ENCODE results near the gene LCNL1. TPM values are rescaled to one million over a fixed set of nuclear protein-coding genes. Genes with fewer than 3 reads are reported as not detected.

Gene LCNL1
- total and polyA plus RNA-seq, 10 of the 15 experiments (the other 5 are each of a cell fraction or from before 2014, with no cell fraction given), result not detected

DNA sequence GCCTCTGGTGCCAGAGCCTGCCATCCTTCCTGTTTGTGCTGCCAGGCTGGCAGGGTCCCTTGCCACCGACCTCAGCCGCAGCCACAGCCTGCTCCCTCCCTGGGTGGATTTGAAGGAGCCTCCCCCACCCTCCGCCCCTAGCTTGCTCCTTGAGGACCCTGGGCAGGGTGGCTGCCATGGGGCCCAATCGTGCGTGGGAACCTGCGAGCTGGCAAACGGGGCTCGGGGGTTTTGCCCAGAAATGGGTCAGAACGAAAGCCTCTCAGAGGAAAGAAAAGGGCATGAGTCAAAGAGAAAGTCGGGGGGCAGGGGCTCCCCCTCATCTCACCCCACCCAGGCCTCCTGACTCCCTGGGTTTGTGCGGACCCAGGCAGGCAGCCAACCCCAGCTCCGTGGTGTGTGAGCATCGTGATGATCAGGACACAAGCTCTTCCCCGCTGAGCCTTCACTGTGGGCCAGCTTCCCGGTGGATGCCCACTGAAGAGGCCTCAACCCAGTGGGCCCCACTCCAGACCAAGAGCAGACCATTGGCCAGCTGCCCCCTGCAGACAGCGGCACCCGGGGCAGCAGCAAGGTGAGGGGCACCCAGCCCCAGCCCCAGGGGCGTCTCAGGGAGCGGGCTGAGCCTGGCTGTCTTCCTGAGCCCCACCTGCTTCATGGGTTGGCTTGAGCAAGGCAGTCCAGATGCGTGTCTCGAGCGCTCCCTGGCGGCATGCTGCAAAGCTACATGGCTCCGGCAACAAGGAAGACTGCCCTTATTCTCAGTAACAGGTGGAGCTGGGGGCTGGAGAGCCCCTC is 52.1 kb downstream of the LCNL1 start (continued):
- TF ChIP-seq FOXK2 (IDR thresholded peaks at IDR 0.05), result no peak
- TF ChIP-seq, protein P1, sequence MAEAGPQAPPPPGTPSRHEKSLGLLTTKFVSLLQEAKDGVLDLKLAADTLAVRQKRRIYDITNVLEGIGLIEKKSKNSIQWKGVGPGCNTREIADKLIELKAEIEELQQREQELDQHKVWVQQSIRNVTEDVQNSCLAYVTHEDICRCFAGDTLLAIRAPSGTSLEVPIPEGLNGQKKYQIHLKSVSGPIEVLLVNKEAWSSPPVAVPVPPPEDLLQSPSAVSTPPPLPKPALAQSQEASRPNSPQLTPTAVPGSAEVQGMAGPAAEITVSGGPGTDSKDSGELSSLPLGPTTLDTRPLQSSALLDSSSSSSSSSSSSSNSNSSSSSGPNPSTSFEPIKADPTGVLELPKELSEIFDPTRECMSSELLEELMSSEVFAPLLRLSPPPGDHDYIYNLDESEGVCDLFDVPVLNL (IDR thresholded peaks at IDR 0.05; ENCODE audit: low read depth, low read length), result no peak
- no peak for TF ChIP-seq TAF1 (IDR thresholded peaks at IDR 0.05; ENCODE audit: borderline replicate concordance, low read depth, low read length)
- TF ChIP-seq YY1 (IDR thresholded peaks at IDR 0.05; ENCODE audit: low read depth, low read length), result peak; percentile 81
- TF ChIP-seq ZNF274 (IDR thresholded peaks at IDR 0.05; ENCODE audit: insufficient read depth, insufficient read length), result no peak
- no peak; the same call in 1 of the 2 replicates for TF ChIP-seq ZNF207 (IDR thresholded peaks at IDR 0.05; ENCODE audit: borderline replicate concordance)
- TF ChIP-seq ATF7 (IDR thresholded peaks at IDR 0.05; ENCODE audit: low read depth), result no peak
- TF ChIP-seq RCOR1 (conservative IDR thresholded peaks at IDR 0.05; ENCODE audit: low read depth, low read length), result peak; percentile 78; the same call in 1 of the 2 replicates
- TF ChIP-seq SUZ12 (IDR thresholded peaks at IDR 0.05; ENCODE audit: unreplicated experiment), result no peak
- TF ChIP-seq ZBED1 (IDR thresholded peaks at IDR 0.05; ENCODE audit: borderline replicate concordance), result no peak
- TF ChIP-seq SRF (IDR thresholded peaks at IDR 0.05; ENCODE audit: low read depth in 2 of 2, low read length in 2 of 2), result no peak
- TF ChIP-seq ZBTB33 (IDR thresholded peaks at IDR 0.05), result no peak
- TF ChIP-seq, protein P2, sequence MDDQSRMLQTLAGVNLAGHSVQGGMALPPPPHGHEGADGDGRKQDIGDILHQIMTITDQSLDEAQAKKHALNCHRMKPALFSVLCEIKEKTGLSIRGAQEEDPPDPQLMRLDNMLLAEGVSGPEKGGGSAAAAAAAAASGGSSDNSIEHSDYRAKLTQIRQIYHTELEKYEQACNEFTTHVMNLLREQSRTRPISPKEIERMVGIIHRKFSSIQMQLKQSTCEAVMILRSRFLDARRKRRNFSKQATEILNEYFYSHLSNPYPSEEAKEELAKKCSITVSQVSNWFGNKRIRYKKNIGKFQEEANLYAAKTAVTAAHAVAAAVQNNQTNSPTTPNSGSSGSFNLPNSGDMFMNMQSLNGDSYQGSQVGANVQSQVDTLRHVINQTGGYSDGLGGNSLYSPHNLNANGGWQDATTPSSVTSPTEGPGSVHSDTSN (IDR thresholded peaks at IDR 0.05; ENCODE audit: insufficient replicate concordance, low read depth, low read length), result no peak
- TF ChIP-seq, protein P3, sequence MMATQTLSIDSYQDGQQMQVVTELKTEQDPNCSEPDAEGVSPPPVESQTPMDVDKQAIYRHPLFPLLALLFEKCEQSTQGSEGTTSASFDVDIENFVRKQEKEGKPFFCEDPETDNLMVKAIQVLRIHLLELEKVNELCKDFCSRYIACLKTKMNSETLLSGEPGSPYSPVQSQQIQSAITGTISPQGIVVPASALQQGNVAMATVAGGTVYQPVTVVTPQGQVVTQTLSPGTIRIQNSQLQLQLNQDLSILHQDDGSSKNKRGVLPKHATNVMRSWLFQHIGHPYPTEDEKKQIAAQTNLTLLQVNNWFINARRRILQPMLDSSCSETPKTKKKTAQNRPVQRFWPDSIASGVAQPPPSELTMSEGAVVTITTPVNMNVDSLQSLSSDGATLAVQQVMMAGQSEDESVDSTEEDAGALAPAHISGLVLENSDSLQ (IDR thresholded peaks at IDR 0.05), result peak; percentile 50
- TF ChIP-seq CREM (IDR thresholded peaks at IDR 0.05; ENCODE audit: low read depth), result no peak
- no peak for TF ChIP-seq KAT2A (conservative IDR thresholded peaks at IDR 0.05; ENCODE audit: control insufficient read depth, low read depth, low read length)
- no peak for TF ChIP-seq SMAD1 (IDR thresholded peaks at IDR 0.05; ENCODE audit: low read depth, partially characterized antibody)
- TF ChIP-seq, protein P4, sequence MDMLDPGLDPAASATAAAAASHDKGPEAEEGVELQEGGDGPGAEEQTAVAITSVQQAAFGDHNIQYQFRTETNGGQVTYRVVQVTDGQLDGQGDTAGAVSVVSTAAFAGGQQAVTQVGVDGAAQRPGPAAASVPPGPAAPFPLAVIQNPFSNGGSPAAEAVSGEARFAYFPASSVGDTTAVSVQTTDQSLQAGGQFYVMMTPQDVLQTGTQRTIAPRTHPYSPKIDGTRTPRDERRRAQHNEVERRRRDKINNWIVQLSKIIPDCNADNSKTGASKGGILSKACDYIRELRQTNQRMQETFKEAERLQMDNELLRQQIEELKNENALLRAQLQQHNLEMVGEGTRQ (IDR thresholded peaks at IDR 0.05; ENCODE audit: borderline replicate concordance, low read depth, low read length), result no peak
- TF ChIP-seq IKZF2 (IDR thresholded peaks at IDR 0.05), result peak; percentile 66 to 67
- TF ChIP-seq POLR2AphosphoS2 (IDR thresholded peaks at IDR 0.05; ENCODE audit: low read depth, low read length), result no peak
- peak; percentile 67; the same call in 1 of the 2 replicates for TF ChIP-seq MTA2 (IDR thresholded peaks at IDR 0.05; ENCODE audit: low read depth)
- TF ChIP-seq CREB1 (IDR thresholded peaks at IDR 0.05; ENCODE audit: low read depth), result no peak
- no peak for TF ChIP-seq RBBP5 (conservative IDR thresholded peaks at IDR 0.05)
- no peak for TF ChIP-seq NFXL1 (IDR thresholded peaks at IDR 0.05; ENCODE audit: borderline replicate concordance)
- no peak for TF ChIP-seq TBL1XR1 (IDR thresholded peaks at IDR 0.05; ENCODE audit: low read depth, low read length)
